HEK293 (cell line): ENCODE data around the gene PITX1.

Experiments used
- CTCF ChIA-PET: fragments of 350-600 bp; formaldehyde crosslinking; extraction: SDS; loops from one replicate; lab custom pipeline; 2021; ENCODE audit warnings: antibody characterized with exemption; lab: Yijun Ruan, JAX
- POLR2A ChIA-PET: fragments of 300-600 bp; formaldehyde crosslinking; extraction: SDS; loops from one replicate; lab custom pipeline; 2020; ENCODE audit warnings: antibody characterized with exemption, inconsistent platforms; lab: Yijun Ruan, JAX
- H3K27ac ChIP-seq: fragments of 200-500 bp; sonication (Bioruptor generic); 2 replicates; pipeline ENCODE4 v1.5.1; 2014; ENCODE audit warnings: low read depth, low read length, control low read depth, inconsistent platforms; ENCODE audit errors: extremely low read depth
- H3K36me3 ChIP-seq, 2 experiments: fragments of 200-500 bp in 1 of 2; sonication (Bioruptor generic) in 1 of 2; 1 replicate in 1 of 2; 2 replicates in 1 of 2; pipeline ENCODE4 v1.5.1; 2014 to 2017; ENCODE audit warnings: inconsistent platforms in 2 of 2, low read length in 2 of 2; ENCODE audit not compliant: control insufficient read depth in 2 of 2, insufficient read depth in 1 of 2
- H3K4me1 ChIP-seq: fragments of 200-500 bp; sonication (Bioruptor generic); 2 replicates; pipeline ENCODE4 v1.5.1; 2014; ENCODE audit warnings: mild to moderate bottlenecking, low read length, inconsistent platforms; ENCODE audit not compliant: control insufficient read depth, insufficient read depth
- H3K4me3 ChIP-seq: 2 replicates; pipeline ENCODE4 v1.5.1; 2011; ENCODE audit warnings: low read depth, mild to moderate bottlenecking, control low read depth, low read length, moderate library complexity
- H3K9me3 ChIP-seq: fragments of 200-500 bp; sonication (Bioruptor generic); 2 replicates; pipeline ENCODE4 v1.5.1; 2014; ENCODE audit warnings: low read depth, low read length, inconsistent platforms; ENCODE audit not compliant: control insufficient read depth, insufficient read depth
- BCL6B ChIP-seq: fragments of 450-650 bp; formaldehyde crosslinking; IDR thresholded peaks from 2 replicates; pipeline ENCODE4 v1.5.1; 2017; ENCODE audit warnings: missing biosample characterization, missing genetic modification characterization
- HOXD13 ChIP-seq: sonication (generic); formaldehyde crosslinking; IDR thresholded peaks from 2 replicates; pipeline ENCODE4 v1.8.0; 2022; ENCODE audit warnings: missing genetic modification reagents, borderline replicate concordance
- KLF1 ChIP-seq: fragments of 450-650 bp; formaldehyde crosslinking; IDR thresholded peaks from 2 replicates; pipeline ENCODE4 v1.5.1; 2016; ENCODE audit warnings: missing biosample characterization, missing genetic modification characterization
- KLF10 ChIP-seq: fragments of 450-650 bp; IDR thresholded peaks from 2 replicates; pipeline ENCODE4 v1.5.1; 2018; ENCODE audit warnings: missing biosample characterization, mild to moderate bottlenecking, missing genetic modification characterization
- MZF1 ChIP-seq: fragments of 450-650 bp; formaldehyde crosslinking; IDR thresholded peaks from 2 replicates; pipeline ENCODE4 v1.5.1; 2017; ENCODE audit warnings: missing biosample characterization, missing genetic modification characterization, borderline replicate concordance
- OVOL3 ChIP-seq: fragments of 450-650 bp; formaldehyde crosslinking; IDR thresholded peaks from 2 replicates; pipeline ENCODE4 v1.5.1; 2016; ENCODE audit warnings: missing biosample characterization, missing genetic modification characterization
- RBAK ChIP-seq: fragments of 450-650 bp; formaldehyde crosslinking; IDR thresholded peaks from 2 replicates; pipeline ENCODE4 v1.5.1; 2016; ENCODE audit warnings: missing biosample characterization, missing genetic modification characterization
- ZBTB48 ChIP-seq: fragments of 450-650 bp; formaldehyde crosslinking; IDR thresholded peaks from 2 replicates; pipeline ENCODE4 v1.5.1; 2016; ENCODE audit warnings: missing biosample characterization, missing genetic modification characterization
- ZBTB7A ChIP-seq: fragments of 450-650 bp; formaldehyde crosslinking; IDR thresholded peaks from 2 replicates; pipeline ENCODE4 v1.5.1; 2016; ENCODE audit warnings: low read depth, missing biosample characterization, missing genetic modification characterization
- ZFP3 ChIP-seq: fragments of 450-650 bp; formaldehyde crosslinking; IDR thresholded peaks from 2 replicates; pipeline ENCODE4 v1.5.1; 2016; ENCODE audit warnings: low read depth, missing biosample characterization, missing genetic modification characterization
- ZFP69B ChIP-seq: fragments of 450-650 bp; formaldehyde crosslinking; IDR thresholded peaks from 2 replicates; pipeline ENCODE4 v1.5.1; 2016; ENCODE audit warnings: missing biosample characterization, missing genetic modification characterization
- ZNF169 ChIP-seq: fragments of 450-650 bp; formaldehyde crosslinking; IDR thresholded peaks from 2 replicates; pipeline ENCODE4 v1.5.1; 2016; ENCODE audit warnings: missing biosample characterization, missing genetic modification characterization
- ZNF174 ChIP-seq: fragments of 450-650 bp; formaldehyde crosslinking; IDR thresholded peaks from 2 replicates; pipeline ENCODE4 v1.5.0; 2017; ENCODE audit warnings: missing biosample characterization, mild to moderate bottlenecking, missing genetic modification characterization
- ZNF223 ChIP-seq: fragments of 450-650 bp; formaldehyde crosslinking; IDR thresholded peaks from 2 replicates; pipeline ENCODE4 v1.5.1; 2016; ENCODE audit warnings: missing biosample characterization, missing genetic modification characterization
- ZNF239 ChIP-seq: fragments of 450-650 bp; formaldehyde crosslinking; IDR thresholded peaks from 2 replicates; pipeline ENCODE4 v1.5.1; 2016; ENCODE audit warnings: missing biosample characterization, missing genetic modification characterization
- ZNF26 ChIP-seq: fragments of 450-650 bp; formaldehyde crosslinking; IDR thresholded peaks from 2 replicates; pipeline ENCODE4 v1.5.1; 2016; ENCODE audit warnings: missing biosample characterization, missing genetic modification characterization
- ZNF302 ChIP-seq: fragments of 450-650 bp; formaldehyde crosslinking; IDR thresholded peaks from 2 replicates; pipeline ENCODE4 v1.5.1; 2016; ENCODE audit warnings: missing biosample characterization, missing genetic modification characterization, low read depth
- ZNF335 ChIP-seq: fragments of 450-650 bp; formaldehyde crosslinking; conservative IDR thresholded peaks from 2 replicates; pipeline ENCODE4 v1.5.1; 2016; ENCODE audit warnings: missing biosample characterization, missing genetic modification characterization
- ZNF362 ChIP-seq: fragments of 450-650 bp; formaldehyde crosslinking; IDR thresholded peaks from 2 replicates; pipeline ENCODE4 v1.5.1; 2016; ENCODE audit warnings: missing biosample characterization, missing genetic modification characterization
- ZNF404 ChIP-seq: fragments of 450-650 bp; formaldehyde crosslinking; IDR thresholded peaks from 2 replicates; pipeline ENCODE4 v1.5.1; 2017; ENCODE audit warnings: missing biosample characterization, missing genetic modification characterization
- ZNF416 ChIP-seq: fragments of 450-650 bp; formaldehyde crosslinking; IDR thresholded peaks from 2 replicates; pipeline ENCODE4 v1.5.1; 2016; ENCODE audit warnings: missing biosample characterization, missing genetic modification characterization
- ZNF629 ChIP-seq: fragments of 450-650 bp; formaldehyde crosslinking; IDR thresholded peaks from 2 replicates; pipeline ENCODE4 v1.5.1; 2017; ENCODE audit warnings: missing biosample characterization, missing genetic modification characterization
- ZNF701 ChIP-seq: fragments of 450-650 bp; formaldehyde crosslinking; IDR thresholded peaks from 2 replicates; pipeline ENCODE4 v1.5.1; 2016; ENCODE audit warnings: missing biosample characterization, missing genetic modification characterization
- ZNF791 ChIP-seq: fragments of 450-650 bp; formaldehyde crosslinking; IDR thresholded peaks from 2 replicates; pipeline ENCODE4 v1.5.1; 2016; ENCODE audit warnings: missing biosample characterization, missing genetic modification characterization
- ZNF830 ChIP-seq: fragments of 450-650 bp; IDR thresholded peaks from 2 replicates; pipeline ENCODE4 v1.5.0; 2018; ENCODE audit warnings: missing biosample characterization, missing genetic modification characterization, low read depth, mild to moderate bottlenecking, moderate library complexity

The PITX1 gene

GRCh38 chr5:135062216-135063055, 28.4 kb upstream of the PITX1 start:
- POLR2A ChIA-PET, result interaction anchor here (0.6 kb wide), 1 partner anchor 110 kb away, joined by 3 read pairs; no protein-coding TSS in a partner anchor
- no peaks in the 10 kb centered on the region for H3K4me1 ChIP-seq

GRCh38 chr5:135061001-135061400, 27.0 kb upstream of the PITX1 start:
- POLR2A ChIA-PET, result no interaction called here
- H3K9me3 ChIP-seq, result no peaks in the 10 kb centered on the region
- no peak overlapping the region for H3K4me3 ChIP-seq
- CTCF ChIA-PET, result no interaction called here
- H3K4me1 ChIP-seq, result no peaks in the 10 kb centered on the region
- H3K27ac ChIP-seq, result no peak overlapping the region
- H3K36me3 ChIP-seq, result no peaks in the 10 kb centered on the region
- no peak for TF ChIP-seq OVOL3
- TF ChIP-seq ZNF701 (tag by site-specific recombination), result no peak
- no peak for TF ChIP-seq ZNF830 (tag by site-specific recombination)
- no peak for TF ChIP-seq RBAK (tag by site-specific recombination)
- TF ChIP-seq BCL6B (tag by site-specific recombination), result no peak
- TF ChIP-seq ZNF335 (tag by site-specific recombination), result no peak
- no peak for TF ChIP-seq ZBTB7A (tag by site-specific recombination)
- no peak for TF ChIP-seq KLF1 (tag by site-specific recombination)
- no peak for TF ChIP-seq ZNF404
- TF ChIP-seq, all 188 proteins: peak for 0

More at GRCh38 chr5:135062216-135063055, 28.4 kb upstream of the PITX1 start:
- H3K27ac ChIP-seq, result no peak overlapping the region
- H3K9me3 ChIP-seq, result no peaks in the 10 kb centered on the region
- TF ChIP-seq ZNF629 (tag by site-specific recombination) (no peak), ZNF223 (tag by site-specific recombination) (no peak), ZNF791 (tag by site-specific recombination) (no peak), ZFP3 (tag by site-specific recombination) (no peak), ZNF302 (no peak), KLF10 (tag by site-specific recombination) (no peak), ZNF169 (tag by site-specific recombination) (no peak), HOXD13 (CRISPR knock-in tag) (no peak), ZNF416 (tag by site-specific recombination) (no peak), ZNF362 (no peak), ZNF239 (no peak), ZNF26 (tag by site-specific recombination) (no peak), MZF1 (no peak), ZFP69B (tag by site-specific recombination) (no peak), ZNF174 (tag by site-specific recombination) (no peak), ZBTB48 (tag by site-specific recombination) (no peak)
- CTCF ChIA-PET, result interaction anchor here (0.6 to 1.1 kb wide), 3 partner anchors 132 to 351 kb away, joined by 3 read pairs; no protein-coding TSS in a partner anchor
- H3K36me3 ChIP-seq, result no peaks in the 10 kb centered on the region
- no peak overlapping the region for H3K4me3 ChIP-seq
